Activated naive CD8-positive, alpha-beta T cell treated with anti-CD3 and anti-CD28 coated beads, Interleukin-2, amount 50 U/mL, for 24 hours (primary cell): ENCODE measurements around the gene LRRC56.

Experiments
- ATAC-seq: fragments of 150-1000 bp; cut with Tn5 transposase; one replicate; pipeline ENCODE4 v1.10.0; 2021
- DNase-seq: peaks from one replicate; pipeline ENCODE4 v3.0.0; 2021
- H3K27ac Mint-ChIP-seq: one replicate; pipeline ENCODE4 v1.8.0; 2021; ENCODE audit warnings: mild to moderate bottlenecking, mixed read lengths
- H3K27me3 Mint-ChIP-seq: one replicate; pipeline ENCODE4 v1.8.0; 2021; ENCODE audit warnings: mixed read lengths
- H3K36me3 Mint-ChIP-seq: one replicate; pipeline ENCODE4 v1.8.0; 2021; ENCODE audit warnings: low read depth, mixed read lengths
- H3K4me1 Mint-ChIP-seq: one replicate; pipeline ENCODE4 v1.8.0; 2021; ENCODE audit warnings: mixed read lengths
- H3K4me3 Mint-ChIP-seq: one replicate; pipeline ENCODE4 v1.8.0; 2021; ENCODE audit warnings: mild to moderate bottlenecking, moderate library complexity, mixed read lengths
- H3K9me3 Mint-ChIP-seq: one replicate; pipeline ENCODE4 v1.8.0; 2021; ENCODE audit warnings: mixed read lengths

The LRRC56 gene

GRCh38 chr11:536841-537621 is at the start of gene LRRC56:
Gene LRRC56 (plus strand): TSS chr11:537527. CDS start chr11:540685, 3,158 bp downstream.
- Mint-ChIP-seq H3K9me3 (no peaks in the 10 kb centered on the region), H3K4me3 (peak within 1 kb of the TSS; percentile 90), H3K27me3 (no peaks in the 10 kb centered on the region), H3K36me3 (peaks cover under 1% of the 10 kb centered on the region), H3K4me1 (peaks cover 17% of the 10 kb centered on the region), H3K27ac (peak within 1 kb of the TSS; percentile 92)
- peak; percentile 92 for DNase-seq
- ATAC-seq, result peak; percentile 44

- ATAC-seq, result no peak
- Mint-ChIP-seq H3K4me1 (no peaks in the 10 kb centered on the region), H3K27ac (no peak overlapping the region), H3K4me3 (no peak overlapping the region), H3K36me3 (no peaks in the 10 kb centered on the region), H3K27me3 (no peaks in the 10 kb centered on the region), H3K9me3 (no peaks in the 10 kb centered on the region)
- DNase-seq, result no peak
Measured at GRCh38 chr11:487571-488021, 49.7 kb upstream of the LRRC56 start.

- ATAC-seq, result no peak
- Mint-ChIP-seq H3K4me1 (no peaks in the 10 kb centered on the region), H3K9me3 (no peaks in the 10 kb centered on the region), H3K27ac (no peak overlapping the region), H3K27me3 (no peaks in the 10 kb centered on the region), H3K4me3 (no peak overlapping the region), H3K36me3 (no peaks in the 10 kb centered on the region)
- DNase-seq, result no peak
Measured at GRCh38 chr11:488062-488461, 49.3 kb upstream of the LRRC56 start.

- Mint-ChIP-seq H3K27me3 (no peaks in the 10 kb centered on the region), H3K27ac (no peak overlapping the region), H3K4me1 (no peaks in the 10 kb centered on the region), H3K36me3 (no peaks in the 10 kb centered on the region), H3K4me3 (no peak overlapping the region), H3K9me3 (no peaks in the 10 kb centered on the region)
- ATAC-seq (no peak), DNase-seq (no peak)
Measured at GRCh38 chr11:488579-488978, 48.7 kb upstream of the LRRC56 start.

GRCh38 chr11:488992-489391 is 48.3 kb upstream of the LRRC56 start:
- ATAC-seq (no peak), DNase-seq (no peak)
- Mint-ChIP-seq H3K27me3 (no peaks in the 10 kb centered on the region), H3K4me1 (no peaks in the 10 kb centered on the region), H3K9me3 (no peaks in the 10 kb centered on the region), H3K36me3 (no peaks in the 10 kb centered on the region), H3K27ac (no peak overlapping the region), H3K4me3 (no peak overlapping the region)

GRCh38 chr11:489610-490185 is 47.6 kb upstream of the LRRC56 start:
- Mint-ChIP-seq H3K4me1 (no peaks in the 10 kb centered on the region), H3K27ac (no peak overlapping the region), H3K36me3 (peaks cover 2% of the 10 kb centered on the region), H3K27me3 (no peaks in the 10 kb centered on the region), H3K9me3 (no peaks in the 10 kb centered on the region), H3K4me3 (no peak overlapping the region)
- DNase-seq, result no peak
- no peak for ATAC-seq

- Mint-ChIP-seq H3K27me3 (no peaks in the 10 kb centered on the region), H3K36me3 (peaks cover 4% of the 10 kb centered on the region), H3K4me1 (no peaks in the 10 kb centered on the region), H3K4me3 (no peak overlapping the region), H3K9me3 (no peaks in the 10 kb centered on the region), H3K27ac (no peak overlapping the region)
- ATAC-seq, result no peak
- DNase-seq, result no peak
Measured at GRCh38 chr11:490186-490929, 47.0 kb upstream of the LRRC56 start.

- Mint-ChIP-seq H3K36me3 (peaks cover 7% of the 10 kb centered on the region), H3K27ac (no peak overlapping the region), H3K27me3 (no peaks in the 10 kb centered on the region), H3K4me1 (no peaks in the 10 kb centered on the region), H3K9me3 (no peaks in the 10 kb centered on the region), H3K4me3 (no peak overlapping the region)
- no peak for DNase-seq
- no peak for ATAC-seq
Measured at GRCh38 chr11:490930-491260, 46.4 kb upstream of the LRRC56 start.

GRCh38 chr11:491358-491757 is 46.0 kb upstream of the LRRC56 start:
- DNase-seq (no peak), ATAC-seq (no peak)
- Mint-ChIP-seq H3K9me3 (no peaks in the 10 kb centered on the region), H3K27ac (no peak overlapping the region), H3K4me3 (no peak overlapping the region), H3K4me1 (no peaks in the 10 kb centered on the region), H3K36me3 (peaks cover 8% of the 10 kb centered on the region), H3K27me3 (no peaks in the 10 kb centered on the region)

GRCh38 chr11:492427-493226 is 44.7 kb upstream of the LRRC56 start:
- Mint-ChIP-seq H3K4me3 (no peak overlapping the region), H3K9me3 (no peaks in the 10 kb centered on the region), H3K27ac (no peak overlapping the region), H3K27me3 (no peaks in the 10 kb centered on the region), H3K4me1 (peaks cover 7% of the 10 kb centered on the region), H3K36me3 (peaks cover 21% of the 10 kb centered on the region)
- ATAC-seq (no peak), DNase-seq (no peak)

- peaks cover 29% of the 10 kb centered on the region for H3K36me3 Mint-ChIP-seq
- DNase-seq (no peak), ATAC-seq (no peak)
- no peaks in the 10 kb centered on the region for H3K27me3 Mint-ChIP-seq
- H3K4me3 Mint-ChIP-seq, result no peak overlapping the region
- no peaks in the 10 kb centered on the region for H3K9me3 Mint-ChIP-seq
- no peak overlapping the region for H3K27ac Mint-ChIP-seq
- H3K4me1 Mint-ChIP-seq, result peaks cover 9% of the 10 kb centered on the region
Measured at GRCh38 chr11:494761-495536, 42.4 kb upstream of the LRRC56 start.

GRCh38 chr11:495537-495931 is 41.8 kb upstream of the LRRC56 start:
- peaks cover 31% of the 10 kb centered on the region for H3K36me3 Mint-ChIP-seq
- no peak overlapping the region for H3K4me3 Mint-ChIP-seq
- DNase-seq, result no peak
- H3K4me1 Mint-ChIP-seq, result peaks cover 9% of the 10 kb centered on the region
- ATAC-seq, result no peak
- no peaks in the 10 kb centered on the region for H3K27me3 Mint-ChIP-seq
- H3K9me3 Mint-ChIP-seq, result no peaks in the 10 kb centered on the region
- no peak overlapping the region for H3K27ac Mint-ChIP-seq

- H3K4me1 Mint-ChIP-seq, result peaks cover 11% of the 10 kb centered on the region
- H3K27me3 Mint-ChIP-seq, result no peaks in the 10 kb centered on the region
- ATAC-seq (no peak), DNase-seq (no peak)
- H3K9me3 Mint-ChIP-seq, result no peaks in the 10 kb centered on the region
- no peak overlapping the region for H3K4me3 Mint-ChIP-seq
- H3K36me3 Mint-ChIP-seq, result peaks cover 33% of the 10 kb centered on the region
- H3K27ac Mint-ChIP-seq, result peak overlapping the region; percentile 39
Measured at GRCh38 chr11:496834-497564, 40.3 kb upstream of the LRRC56 start.
